NCI-H1417 (cell line): Measurements from ENCODE around the gene CARD8.

Experiments
- DNase-seq, 3 experiments: peaks; one replicate each; lab custom pipeline; 2025; lab: John Stamatoyannopoulos, UW

The CARD8 gene

GRCh38 chr19:48170817-48171347 is 84.8 kb downstream of the CARD8 start:
- no peak for DNase-seq

DNA sequence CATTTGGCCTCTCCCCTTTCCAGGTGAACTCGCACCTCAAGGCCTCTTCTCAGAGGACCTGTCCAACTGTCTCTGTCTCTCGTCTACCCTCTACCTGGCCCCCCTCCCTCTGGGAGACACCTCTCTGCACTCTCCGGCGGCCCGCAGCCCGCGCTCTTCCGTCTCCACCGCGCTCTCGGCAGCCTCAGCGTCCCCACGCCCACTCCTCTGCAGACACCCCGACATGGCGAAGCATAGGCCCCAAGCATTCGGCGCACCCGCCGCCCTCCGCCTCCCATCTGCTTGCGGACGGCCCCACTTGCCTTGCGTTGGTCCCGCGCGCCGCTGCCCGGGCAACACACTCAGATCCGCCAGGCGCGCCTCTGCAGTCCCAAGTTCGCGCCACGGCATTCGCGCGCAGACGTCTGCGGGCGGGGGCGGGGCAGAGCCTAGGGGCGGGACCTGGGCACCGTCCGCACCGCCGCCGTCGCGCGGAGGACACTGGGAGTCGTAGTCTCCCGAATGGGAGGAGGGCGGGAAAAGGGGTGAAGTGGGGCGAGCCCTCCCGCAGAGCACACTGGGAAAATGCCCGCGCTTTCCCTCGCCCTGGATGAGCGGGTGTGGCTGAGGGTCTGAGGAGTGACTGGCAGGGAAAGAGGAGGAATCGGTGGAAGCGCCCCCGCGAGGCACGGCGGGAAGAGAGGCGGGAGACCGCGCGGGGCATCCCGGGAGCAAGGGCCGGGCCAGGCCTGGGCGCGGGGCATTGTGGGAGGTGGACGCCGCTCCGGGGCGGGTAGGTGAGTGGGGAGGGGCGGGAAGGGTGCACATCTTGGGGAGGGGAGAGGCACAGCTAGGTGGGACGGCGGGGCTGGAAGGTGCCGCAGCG is 85.5 kb downstream of the CARD8 start, which contains the start of the genes LIG1 and ZSWIM9:
LIG1 (minus strand) TSS at position 406 of the 865 bp plus-strand sequence. CDS start 4,778 bp downstream, outside the sequence.
ZSWIM9 (plus strand) TSS at position 742 of the 865 bp plus-strand sequence. CDS start 1,123 bp downstream, outside the sequence.
- peak; percentile 94 to 97 (median 96) for DNase-seq

DNA sequence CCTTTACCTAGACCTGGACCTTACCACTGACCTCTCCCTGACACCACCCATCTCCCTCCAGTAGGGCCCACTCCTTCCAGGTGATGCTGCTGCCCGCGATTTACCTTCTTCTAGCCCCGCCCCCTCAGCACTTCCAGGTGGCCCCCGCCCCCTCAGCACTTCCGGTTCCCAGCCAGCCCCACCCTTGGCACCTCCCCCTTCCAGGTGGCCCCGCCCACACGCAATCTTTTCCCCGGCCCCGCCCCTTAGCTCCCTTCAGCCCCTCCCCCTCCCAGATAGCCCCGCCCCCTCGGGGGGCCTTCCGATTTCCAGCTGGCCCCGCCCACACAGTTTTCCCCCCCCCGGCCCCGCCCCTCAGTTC is 86.2 kb downstream of the CARD8 start:
- DNase-seq, result peak; percentile 80 to 89 (median 82)

DNA sequence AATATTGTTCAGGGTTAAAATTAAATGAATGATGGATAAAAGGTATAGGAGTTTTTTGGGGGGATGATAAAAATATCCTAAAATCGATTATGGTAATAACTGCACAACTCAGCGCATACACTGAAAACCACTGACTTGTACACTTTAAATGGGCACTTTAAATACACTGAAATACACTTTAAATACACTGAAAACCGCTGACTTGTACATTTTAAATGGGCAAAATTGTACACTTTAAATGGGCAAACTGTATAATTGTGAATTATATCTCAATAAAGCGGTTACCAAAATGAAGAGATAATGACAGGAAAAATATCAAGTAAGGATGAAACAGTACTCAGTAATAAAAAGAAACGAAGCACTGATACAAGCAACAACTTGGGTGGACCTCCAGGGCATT is 87.0 kb downstream of the CARD8 start:
- DNase-seq, result no peak

DNA sequence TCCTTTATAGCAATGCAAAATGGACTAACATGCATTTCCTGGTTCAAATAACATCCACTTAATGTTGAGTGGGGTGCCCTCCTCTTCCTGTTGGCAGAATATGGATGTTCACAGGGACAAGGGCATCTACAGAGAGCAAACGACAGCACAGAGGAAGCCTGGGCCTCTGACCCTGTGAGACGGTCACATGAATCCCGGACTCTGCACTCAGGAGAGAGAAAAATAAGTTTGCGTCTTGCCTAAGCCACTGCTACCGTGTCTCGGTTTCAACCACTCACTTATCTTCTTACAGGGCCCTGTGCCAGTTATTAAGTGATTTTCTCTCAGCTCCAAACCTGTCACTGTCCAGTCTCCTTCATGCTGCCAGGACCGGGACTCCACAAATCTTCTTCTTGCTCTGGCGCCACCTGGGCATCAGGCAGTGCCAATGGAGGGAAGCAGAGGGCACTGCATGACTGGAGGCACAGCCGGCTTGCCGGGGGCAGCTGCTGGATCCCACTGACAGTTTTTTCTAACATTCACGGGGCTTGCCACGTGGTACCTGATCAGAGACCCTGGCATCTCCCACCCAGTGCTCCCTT is 97.4 kb downstream of the CARD8 start:
- DNase-seq, result no peak
